CD4-positive, alpha-beta T cell treated with Interleukin-4 for 1 hour (primary cell): ENCODE data around the gene CCDC107.

Experiments used
- DNase-seq, 2 donors: peaks; one replicate each; pipeline ENCODE4 v3.0.0-alpha.2; 2020 to 2022

Gene CCDC107

DNA sequence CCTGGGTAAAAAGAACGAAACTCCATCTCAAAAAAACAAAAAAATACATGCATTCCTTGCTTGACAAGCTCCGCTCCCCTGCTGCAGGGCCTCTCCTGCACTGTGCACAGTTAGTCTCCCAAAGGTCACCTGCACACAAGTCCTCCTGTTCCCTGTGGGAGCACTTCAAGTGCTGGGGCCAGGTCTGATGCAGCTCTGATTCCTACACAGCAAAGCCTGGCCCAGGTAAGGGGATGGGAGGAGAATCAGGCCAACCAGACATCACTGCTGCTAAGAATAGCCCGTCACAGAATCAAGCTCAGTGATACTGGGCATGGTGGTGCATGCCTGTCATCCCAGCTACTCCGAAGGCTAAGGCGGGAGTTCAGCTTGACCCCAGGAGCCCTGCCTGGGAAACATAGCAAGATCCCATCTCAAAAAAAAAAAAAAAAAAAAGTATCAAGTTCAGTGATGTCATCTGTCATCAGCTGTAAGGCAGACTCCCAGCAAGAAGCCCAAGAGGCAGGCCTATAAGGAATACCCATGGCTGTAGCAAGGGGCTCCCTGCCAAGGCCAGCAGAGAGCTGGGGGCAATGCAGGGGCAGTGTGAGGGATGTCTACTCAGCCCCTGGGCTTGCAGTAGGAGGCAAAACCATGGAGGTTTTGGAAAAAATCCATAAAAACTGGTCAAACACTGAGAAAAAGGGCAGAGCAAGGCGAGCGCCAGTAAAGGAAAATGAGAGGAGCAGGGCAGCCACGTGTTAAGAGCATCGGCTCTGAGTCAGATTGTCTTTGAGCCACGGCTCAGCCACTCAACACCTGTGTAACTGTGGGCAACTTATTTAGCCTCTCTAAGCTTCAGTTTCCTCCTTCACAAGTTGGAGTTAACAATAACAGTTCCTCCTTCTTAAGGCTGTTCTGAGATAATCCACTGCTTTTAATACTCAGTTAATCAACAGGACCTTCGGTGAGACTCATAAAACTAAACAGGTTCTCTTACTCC is 28.4 kb downstream of the CCDC107 start:
- no peak for DNase-seq

DNA sequence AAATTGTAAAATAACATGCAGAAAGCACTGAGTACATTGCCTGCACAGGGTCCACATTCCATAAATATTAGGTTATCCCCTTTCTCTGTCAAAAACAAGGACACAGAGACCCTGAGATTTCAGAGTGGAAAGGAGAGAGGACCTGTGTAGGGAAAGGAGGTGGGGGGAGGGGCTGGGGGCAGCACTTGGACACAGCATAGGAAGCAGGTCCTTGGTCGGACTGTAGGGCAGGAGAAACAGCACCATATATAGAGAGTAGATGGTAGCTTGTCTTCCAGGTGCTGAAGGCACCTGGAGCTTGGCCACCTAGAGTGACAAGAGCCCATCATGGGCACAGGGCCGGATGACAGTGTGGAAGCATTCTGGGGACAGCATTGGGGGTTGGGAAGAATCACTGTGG is 29.2 kb downstream of the CCDC107 start:
- no peak for DNase-seq

DNA sequence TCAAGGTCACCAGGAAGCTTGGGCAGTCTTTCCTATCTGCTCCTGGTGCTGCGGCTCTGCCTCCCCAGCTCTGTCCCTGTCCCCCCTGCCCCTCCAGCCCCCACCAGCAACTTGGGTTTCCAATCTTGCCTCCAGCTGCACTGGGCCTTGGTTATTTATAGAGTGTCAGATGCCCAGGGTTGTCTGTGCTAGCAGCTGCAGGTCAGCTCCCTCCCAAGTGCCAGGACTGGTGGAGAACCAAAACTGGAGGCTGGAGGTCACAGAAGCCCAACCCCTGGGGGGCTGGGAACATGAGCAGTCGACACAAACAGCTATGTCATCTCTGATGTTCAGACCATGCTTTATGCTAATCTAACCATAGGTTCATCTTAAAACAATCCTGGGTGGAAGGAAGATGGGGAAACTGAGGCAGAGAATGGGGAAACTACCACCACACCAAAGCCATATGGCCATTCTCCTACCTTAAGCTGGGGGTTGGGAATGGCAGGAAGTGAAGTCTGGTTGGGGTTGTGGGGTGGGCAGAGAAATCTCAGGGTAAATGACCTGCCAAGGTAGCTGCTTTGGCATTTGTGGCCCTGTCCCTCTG is 30.0 kb downstream of the CCDC107 start:
- DNase-seq: no peak

DNA sequence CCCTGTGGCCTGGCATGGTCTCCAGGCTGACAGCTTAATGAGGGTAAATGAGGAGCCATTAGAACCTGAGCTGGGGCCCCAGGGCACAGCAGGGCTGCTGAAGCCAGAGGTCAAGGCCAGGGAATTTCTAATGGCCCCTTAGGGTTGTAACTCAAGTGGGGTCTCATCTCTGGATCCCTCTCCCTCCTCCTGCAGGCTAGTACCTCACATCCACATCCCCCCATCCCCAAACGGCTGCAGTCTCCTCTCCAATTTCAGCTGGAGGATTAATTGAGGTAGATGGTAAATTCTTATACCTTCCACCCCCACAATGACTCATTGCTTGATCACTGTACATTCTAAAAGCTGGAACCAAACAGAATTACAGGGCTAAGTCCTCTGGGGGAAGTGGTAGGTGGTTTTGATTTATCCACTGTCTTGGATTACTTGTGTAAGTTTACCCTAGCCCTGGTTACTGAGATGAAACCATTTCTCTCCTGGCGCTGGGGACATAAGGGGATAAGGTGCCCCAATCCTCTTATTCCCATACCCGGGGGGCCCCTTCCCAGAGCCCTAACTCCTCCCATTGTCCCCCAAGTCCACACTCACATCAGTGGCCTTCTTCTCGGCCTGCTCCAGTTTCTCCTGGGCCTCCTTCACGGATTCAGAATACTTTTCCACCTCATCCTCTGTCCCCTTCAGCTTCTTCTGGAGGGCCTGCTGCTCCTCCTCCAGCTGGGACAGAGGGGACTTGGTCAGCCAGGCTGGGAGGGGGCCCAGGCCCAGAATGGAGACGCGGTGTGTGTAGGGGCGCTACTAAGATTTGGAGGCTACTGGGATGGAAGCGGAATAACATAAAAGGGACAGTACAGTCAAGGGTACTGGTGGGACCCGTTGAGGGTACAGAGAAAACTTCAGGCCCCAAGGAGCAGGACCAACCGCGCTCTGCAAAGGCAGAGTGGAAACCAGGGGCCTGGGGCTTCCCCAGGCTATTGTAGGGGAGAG is 30.8 kb downstream of the CCDC107 start:
- DNase-seq: no peak

DNA sequence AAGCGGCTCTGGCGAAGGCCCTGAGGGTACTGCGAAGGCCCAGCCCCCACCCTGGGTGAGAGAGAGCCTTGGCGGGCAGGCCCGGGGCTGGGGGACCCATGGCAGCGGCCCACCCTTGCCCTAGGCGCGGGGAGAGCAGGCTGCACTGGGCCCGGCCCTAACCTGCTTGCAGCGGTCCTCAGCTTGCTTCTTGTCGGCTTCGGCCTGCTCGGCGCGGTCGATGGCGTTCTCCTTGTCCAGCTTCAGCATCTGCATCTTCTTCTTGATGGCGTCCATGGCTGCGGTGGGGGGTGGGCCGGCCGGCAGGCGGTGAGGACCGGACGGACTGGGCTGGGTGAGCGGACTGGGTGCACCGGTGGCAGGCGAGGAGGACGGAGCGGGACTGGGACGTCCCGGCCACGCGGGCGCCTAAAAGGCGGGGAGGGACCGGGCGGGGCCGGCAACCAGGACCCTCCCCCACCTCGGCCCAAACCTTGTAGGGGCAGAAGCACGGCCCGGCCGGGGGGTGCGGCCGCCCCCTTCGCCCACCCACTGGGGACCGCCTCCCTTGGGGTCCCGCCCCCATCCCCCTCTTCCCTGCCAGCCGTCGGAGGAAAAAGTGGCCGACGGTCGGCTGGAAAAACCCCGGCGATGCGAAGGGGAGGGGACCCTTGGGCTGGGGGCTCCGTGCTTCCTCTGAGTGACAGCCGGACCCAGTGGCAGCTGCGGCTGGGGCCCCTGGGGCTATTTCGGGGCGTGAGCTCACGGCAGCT is 31.6 kb downstream of the CCDC107 start, which contains the start of gene TPM2:
TPM2 (minus strand) TSS at position 384 of the 752 bp plus-strand sequence; CDS start at position 276, 108 bp downstream.
- DNase-seq: no peak

DNA sequence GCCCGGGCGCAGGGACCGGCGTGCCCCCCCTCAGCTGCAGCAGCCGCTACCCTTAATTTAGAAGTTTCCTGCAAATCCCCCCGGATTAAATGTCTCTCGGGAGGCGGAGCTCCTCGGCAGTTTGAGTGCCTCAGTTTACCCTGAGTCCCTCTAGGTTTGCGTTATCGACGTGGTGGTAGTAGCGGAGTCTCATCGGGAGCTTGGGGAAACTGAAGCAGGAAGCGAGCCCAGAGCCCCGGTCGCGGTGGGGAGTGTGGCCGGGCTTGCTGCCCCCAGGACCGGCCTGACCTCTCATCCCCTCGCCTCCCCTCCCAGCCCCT is 32.2 kb downstream of the CCDC107 start:
- DNase-seq: no peak

DNA sequence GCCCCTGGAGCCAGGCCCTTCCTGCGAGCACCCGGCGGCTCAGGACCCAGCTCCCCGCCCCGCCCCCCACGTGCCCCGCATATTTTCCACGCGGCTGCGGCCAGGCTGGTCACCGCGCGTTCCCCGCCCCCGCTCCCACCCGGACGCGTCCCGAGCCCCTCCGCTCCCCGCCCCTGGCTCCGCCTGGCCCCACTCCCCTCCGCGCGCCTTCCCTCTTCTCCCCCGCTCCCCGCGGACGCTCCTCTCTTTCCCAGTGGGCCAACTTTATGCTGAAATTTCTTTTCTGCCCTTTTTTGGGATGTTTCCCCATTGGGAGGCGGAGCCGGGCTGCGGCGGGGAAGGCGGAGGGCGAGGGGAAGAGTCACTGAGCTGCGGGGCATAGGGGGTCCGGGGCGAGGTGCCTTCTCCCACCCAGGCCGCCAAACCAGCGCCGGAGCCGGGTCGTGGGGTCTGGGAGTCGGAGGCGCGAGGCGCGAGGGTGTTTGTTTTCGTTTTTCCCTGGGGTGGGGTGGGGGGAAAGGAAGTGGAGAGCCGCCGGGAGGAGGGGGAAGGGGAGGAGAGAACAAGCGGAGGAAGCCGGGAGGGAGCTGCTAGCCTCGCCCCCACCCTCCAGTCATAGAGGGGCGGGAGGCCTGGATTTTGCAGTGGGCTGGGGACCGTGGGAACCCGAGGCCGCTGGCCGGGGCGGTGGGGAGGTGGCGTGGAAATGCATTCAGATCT is 32.7 kb downstream of the CCDC107 start:
- peak in 1 of 2 donors; percentile 35 for DNase-seq

DNA sequence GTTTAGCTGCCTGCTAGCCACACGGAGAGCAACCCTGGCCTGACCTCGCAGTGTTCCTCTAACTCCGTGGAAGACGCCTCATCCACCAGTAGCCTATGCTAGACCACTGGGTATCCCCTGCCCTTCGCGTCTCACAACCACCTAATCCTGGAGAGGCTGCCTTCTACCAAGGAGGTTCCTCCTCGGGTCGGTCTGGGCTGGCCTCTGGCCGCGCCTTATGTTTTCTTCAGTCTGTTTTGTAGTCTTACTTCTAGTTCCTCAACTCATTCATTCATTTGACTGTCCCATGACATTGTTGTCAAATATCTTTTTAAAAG is 33.2 kb downstream of the CCDC107 start:
- peak in 1 of 2 donors; percentile 8 for DNase-seq

DNA sequence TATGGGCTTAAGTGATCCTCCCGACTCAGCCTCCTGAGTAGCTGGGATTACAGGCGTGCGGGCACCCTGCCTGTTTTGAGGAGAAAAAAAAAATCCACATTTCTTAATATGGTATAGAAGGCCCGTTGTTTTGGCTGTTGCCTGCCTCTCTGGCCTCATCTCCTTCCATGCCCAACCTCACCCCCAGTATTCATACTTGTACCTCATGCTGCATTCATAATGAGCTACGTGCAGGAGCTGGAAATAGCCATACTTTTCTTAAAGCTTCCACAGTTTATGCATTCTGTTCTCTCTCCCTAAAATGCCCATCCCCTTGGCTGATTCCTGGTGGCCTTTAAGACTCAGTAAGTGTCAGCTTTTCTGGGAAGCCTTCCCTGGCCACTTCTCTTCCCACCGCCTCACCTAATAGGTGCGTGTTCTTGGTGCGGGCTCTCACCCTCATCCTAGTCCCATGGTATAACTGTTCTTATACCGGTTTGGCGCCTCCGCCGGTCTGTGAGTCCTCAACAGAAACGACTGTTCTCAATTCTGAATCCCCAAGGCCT is 33.7 kb downstream of the CCDC107 start:
- no peak for DNase-seq

DNA sequence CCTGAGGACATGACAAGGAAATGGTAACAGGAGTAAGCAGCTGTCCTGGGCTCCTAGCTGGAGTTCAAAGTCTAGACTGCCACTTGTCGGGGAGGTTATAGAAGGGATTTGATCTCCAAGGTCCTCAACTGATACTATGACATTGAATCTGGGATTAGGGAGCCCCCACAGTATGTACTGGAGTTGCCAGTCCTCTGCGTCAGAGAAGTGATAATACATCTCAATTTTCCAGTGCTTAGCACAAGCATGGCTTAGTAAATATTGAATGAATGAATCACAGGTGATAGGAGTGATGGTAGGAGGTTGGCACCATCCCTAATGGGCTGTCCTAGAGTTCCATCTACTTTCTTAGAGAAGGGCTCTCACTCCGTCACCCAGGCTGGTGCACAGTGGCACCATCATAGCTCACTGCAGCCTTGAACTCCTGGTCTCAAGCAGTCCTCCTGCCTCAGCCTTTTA is 37.9 kb downstream of the CCDC107 start:
- DNase-seq: no peak

DNA sequence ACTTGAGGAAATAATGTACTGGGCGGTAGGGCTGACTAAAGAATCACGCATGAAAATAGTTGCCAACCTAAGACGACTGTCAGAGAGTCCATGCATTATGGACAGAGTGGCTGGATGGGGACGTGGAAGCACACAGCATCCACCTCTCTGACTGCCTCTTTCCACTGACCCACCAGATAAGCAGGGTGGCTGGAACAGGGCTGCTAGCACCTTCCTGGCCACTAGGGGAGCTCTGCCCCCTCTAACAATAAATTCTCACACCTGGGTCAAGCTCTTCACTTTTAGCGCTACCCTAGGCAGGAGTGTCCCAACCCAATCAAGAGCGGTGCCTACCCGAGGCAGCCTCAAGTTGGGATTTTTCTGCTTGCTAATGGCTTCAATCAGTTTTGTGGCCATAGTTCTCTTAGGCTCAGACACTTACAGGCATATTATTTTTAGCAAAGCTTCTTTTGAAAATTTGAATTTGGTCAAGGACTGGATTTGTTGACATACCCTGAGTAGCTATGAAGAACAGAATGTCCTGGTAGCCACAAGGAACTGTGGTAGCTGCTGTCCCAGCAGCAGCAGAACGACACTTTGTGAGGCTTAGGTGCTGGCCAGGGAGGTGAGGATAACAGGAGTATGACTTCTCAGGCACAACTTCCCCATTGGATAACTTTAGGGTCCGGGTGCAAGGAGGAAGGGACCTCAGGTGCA is 38.6 kb downstream of the CCDC107 start:
- DNase-seq: peak; percentile 70 to 71

DNA sequence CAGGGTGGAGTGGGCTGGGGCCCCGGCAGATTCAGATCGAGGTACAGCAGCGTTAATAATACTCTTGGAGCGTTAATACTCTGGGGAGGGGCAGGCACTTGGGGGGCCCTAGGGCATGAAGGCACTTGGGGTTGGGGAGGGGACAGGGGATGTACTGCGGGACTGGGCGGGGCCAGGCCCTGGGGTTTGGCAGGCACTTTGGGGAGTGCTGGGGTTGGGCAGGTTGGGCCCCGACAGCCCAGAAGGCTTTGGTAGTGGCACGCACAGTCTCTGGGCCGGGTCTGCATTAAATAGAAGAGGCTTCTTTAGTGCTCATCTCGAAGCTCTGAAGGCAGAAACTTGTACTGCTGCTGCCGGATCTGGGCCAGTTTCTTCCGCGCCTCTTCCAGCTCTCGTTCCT is 39.4 kb downstream of the CCDC107 start:
- no peak for DNase-seq

DNA sequence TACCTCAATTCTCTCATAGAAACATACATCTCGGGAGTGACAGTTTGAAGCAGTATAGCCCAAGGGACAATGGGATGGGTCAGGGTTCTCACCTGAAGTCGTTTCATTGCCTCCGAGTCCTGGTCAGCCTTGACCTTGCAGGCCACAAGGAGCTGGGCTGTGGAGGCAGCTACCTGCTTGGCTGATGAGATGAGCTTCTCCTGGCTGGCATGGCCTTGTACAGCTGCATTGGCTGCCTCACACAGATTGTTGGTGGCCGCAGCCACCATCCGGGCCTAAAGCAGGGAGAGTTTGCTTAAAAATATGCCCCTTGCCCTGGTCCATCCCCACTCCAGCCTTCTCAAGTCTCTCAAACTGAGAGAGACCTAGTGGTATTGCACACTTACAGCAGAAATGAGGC is 40.1 kb downstream of the CCDC107 start:
- DNase-seq: no peak

DNA sequence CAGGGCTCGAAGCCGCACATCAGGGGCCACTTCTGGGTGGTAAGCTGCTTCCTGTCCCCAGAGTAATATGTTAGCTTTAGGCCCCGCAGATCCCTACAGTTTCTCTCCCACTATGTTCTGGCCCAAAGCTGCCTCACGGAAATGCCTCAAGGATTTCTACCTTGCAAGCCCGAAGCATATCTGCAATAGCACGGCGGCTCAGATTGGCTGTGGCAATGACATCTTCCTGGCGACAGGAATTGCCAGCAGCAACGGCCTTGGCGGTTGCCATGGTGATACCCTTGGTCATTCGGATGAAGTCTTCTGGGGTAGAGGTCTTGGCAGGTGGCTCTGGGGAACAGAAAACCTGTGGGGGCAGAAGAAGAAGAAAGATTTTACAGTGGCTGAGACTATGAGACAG is 41.9 kb downstream of the CCDC107 start:
- DNase-seq: no peak

DNA sequence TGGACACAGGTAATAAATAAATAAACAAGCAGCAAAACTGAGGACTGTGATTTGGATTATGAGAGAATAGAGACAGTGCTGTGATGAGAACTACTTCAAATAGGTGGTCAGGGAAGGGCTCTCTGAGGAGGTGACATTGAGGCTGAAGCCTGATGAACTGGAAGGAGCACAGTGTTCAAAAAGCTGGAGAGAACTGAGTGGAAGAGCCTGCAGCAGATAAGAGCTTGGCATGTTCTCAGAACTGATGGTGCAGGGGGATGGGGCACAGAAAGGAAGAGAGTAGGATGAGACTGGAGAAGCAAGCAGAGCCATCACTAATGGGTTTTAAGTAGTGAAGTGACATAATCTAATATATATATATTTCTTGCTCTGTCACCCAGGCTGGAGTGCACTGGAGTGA is 42.9 kb downstream of the CCDC107 start:
- DNase-seq: no peak

DNA sequence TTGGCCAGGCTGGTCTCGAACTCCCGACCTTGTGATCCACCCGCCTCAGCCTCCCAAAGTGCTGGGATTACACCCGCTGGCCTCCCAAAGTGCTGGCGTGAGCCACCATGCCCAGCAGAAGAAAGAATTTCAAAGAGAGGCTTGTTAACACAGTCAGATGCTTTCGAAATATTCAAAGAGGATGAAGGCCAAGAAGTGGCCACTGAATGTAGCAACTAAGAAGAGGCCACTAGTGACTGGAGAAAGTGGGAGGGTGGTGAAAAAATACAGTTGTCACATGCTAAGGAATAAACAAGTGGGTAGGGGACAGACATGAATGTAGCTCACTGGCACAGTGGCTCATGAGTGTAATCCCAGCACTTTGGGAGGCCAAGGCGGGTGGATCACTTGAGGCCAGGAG is 44.6 kb downstream of the CCDC107 start:
- DNase-seq: no peak

DNA sequence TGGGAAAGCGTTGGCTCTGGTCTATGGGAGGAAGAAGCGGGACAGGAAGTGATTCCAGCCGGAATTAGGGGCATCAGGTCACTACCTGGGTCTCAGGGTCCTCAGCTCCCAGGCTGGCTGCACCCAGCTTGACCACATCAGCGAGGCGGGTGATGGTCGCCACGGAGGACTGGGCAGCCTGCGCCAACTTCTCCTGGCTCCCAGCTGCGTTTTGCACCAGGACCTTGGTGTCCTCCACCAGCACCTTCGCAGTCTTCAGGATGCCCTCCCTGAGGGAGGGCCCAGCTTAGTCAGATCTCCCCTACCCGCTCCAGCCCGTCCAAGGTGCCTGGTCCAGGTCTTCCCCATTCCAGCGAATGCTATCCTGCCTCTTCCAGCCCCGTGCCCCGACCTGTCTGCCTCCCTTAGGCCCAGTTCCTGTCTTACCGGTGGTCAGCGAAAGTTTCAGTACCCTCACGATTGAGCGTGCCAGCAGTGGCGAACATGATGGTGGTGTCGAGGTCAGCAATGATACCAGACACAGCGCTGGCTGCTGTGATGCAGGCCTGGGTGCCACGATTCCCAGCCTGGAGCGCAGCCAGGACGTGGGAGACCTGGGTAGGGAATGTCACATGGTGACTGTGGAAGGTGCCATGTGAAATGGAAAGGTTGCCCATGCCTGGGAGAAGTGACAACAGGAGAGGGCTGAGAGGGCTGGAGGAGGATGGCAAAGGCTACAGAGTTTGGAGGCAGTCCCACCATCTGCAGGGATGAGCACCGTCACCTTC is 46.0 kb downstream of the CCDC107 start:
- no peak for DNase-seq

DNA sequence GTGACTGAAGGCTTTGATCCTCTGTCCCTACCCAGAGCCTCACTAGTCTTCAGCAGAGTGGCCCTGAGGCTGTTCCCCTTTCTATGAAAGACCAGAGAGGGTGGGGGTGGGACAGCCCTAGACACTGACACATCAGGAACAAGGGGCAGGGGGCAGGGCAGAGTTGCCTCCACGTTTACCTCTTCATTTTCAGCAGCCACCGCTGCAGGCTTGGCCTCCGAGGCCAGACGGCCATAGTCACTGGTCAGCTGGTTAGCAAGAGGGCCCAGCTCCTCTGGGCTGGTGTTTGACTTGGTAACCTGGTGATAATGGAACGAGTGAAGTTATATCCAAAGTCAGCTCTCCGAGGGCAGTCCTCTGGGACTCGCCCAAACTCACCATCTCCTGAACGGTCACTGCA is 47.3 kb downstream of the CCDC107 start:
- no peak for DNase-seq

DNA sequence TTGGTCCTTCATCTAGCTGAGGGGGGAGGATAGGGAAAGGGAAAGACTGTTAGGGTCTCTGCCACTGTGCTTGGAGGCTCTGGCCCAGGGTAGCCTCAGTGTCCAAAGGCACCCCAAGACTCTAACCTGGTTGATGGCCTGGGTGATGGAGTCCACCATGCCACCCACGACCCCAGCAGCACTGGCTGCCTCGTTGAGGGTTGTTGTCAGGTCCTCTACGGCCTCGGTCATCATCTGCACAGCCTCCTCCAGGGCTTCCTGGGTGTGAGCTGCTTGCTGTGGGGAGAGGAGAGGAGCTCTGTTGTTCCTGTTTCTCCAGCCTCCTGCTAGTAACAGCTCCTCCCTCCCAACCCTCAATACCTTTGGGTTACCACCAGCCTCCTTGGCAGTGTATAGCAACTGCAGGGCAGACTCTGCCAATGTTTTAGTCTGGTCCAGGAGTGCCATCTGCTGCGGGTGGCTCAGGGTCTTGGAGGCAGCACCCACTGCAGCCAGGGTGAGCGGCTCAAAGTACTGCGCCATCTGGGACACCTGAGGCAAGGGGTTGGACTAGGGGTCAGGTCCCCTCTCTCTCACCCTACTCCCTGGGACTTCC is 47.8 kb downstream of the CCDC107 start:
- DNase-seq: no peak

DNA sequence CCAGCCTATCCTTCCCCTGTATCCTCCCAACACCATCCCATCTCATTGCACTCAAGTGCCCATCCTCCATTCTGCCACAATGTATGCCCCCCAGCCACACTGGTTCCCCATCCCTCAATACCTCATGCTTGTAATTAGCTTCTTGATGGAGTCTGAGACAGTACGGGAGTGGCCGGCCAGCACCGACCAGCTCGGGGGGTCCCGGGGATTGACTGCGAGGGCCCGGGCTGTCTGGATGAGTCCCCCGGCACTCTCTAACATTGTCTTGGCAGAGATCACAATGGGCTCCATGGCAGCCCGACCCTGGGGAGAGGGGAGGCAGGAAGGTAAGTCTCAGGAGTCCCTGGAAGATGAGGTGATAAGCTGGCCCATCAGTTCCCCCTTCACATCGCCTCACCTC is 48.9 kb downstream of the CCDC107 start:
- DNase-seq: no peak
